ENCODE data around the gene TEX38.

TEX38 gene

DNA sequence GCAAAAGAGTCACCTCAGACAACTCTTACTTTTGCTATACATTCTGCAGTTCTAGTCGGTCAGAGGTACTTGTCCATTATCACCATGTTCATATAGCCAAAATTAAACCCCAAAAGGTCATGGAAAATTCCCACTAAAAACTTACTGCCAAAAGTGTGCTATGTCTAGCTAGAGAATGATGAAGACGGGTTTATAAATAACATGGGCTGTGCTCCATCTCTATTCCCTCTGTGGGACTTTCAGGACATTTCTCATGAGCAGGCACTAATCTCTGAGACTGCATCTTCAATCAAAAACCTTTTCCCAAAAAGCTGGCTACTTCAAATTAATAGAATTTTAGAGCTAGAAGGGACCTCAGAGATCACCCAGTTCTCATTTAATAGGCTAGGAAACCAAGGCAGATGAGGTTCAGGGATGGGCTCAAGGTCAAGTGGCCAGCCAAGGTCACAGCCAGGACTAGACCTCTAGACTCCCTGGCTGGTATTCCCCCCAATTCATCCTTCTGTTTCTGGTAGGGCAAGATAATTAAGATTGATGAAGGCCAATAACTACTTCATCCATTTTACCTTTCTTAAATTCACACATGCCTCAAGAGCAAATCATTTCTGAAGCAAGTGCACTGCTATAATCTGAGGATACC is 34.1 kb upstream of the TEX38 start:
- Histone ChIP-seq H3K27me3 (no peaks in the 10 kb centered on the region), H3K4me1 (no peaks in the 10 kb centered on the region), H3K36me3 (no peaks in the 10 kb centered on the region), H3K9me3 (no peaks in the 10 kb centered on the region), H3K4me3 (ENCODE audit: low read depth, low read length) (no peak overlapping the region)
- no peak for DNase-seq
- TF ChIP-seq, protein P1, sequence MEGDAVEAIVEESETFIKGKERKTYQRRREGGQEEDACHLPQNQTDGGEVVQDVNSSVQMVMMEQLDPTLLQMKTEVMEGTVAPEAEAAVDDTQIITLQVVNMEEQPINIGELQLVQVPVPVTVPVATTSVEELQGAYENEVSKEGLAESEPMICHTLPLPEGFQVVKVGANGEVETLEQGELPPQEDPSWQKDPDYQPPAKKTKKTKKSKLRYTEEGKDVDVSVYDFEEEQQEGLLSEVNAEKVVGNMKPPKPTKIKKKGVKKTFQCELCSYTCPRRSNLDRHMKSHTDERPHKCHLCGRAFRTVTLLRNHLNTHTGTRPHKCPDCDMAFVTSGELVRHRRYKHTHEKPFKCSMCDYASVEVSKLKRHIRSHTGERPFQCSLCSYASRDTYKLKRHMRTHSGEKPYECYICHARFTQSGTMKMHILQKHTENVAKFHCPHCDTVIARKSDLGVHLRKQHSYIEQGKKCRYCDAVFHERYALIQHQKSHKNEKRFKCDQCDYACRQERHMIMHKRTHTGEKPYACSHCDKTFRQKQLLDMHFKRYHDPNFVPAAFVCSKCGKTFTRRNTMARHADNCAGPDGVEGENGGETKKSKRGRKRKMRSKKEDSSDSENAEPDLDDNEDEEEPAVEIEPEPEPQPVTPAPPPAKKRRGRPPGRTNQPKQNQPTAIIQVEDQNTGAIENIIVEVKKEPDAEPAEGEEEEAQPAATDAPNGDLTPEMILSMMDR (IDR thresholded peaks at IDR 0.05; ENCODE audit: low read depth, low read length), result no peak

DNA sequence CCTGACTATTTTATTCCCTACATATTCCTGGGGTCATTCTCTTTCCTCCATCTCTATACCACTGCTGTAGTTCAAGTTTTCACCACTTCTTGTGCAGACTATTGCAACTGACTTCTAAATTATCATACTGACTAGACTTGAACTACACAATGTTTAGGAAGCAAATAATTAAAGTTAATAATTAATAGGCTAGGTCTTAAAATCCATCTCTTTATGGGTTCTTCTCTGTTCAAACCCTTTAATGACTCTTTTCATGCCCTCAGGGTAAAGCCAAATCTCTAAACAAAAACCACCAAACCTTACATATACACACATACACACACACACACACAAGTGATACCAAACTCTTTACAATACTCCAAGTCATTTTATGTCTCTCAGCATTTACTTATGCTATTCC is 32.7 kb upstream of the TEX38 start:
- H3K27me3 ChIP-seq, result no peaks in the 10 kb centered on the region
- no peak overlapping the region for H3K4me3 ChIP-seq (ENCODE audit: low read depth, low read length)
- H3K4me1 ChIP-seq, result no peaks in the 10 kb centered on the region
- H3K9me3 ChIP-seq, result no peaks in the 10 kb centered on the region
- no peaks in the 10 kb centered on the region for H3K36me3 ChIP-seq
- TF ChIP-seq, protein P1 (IDR thresholded peaks at IDR 0.05; ENCODE audit: low read depth, low read length), result no peak
- no peak for DNase-seq

DNA sequence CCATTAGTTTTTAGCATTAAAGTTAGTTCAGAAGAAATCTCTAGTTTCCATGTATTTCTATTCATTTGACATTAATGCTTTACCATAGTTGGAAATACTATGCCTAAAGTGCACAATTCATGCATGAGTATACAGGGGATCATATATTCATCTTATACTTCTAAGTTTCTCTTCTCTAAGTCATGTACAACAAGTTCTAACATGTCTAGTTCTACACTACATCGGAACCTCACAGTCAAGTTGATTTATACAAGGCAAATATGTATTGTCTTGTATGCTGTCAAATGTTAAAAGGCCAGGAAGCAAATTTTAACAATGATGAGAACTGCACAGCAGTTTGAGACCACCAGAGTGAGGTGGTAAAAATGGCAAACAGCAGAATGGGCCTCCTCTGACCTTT is 32.1 kb upstream of the TEX38 start:
- Histone ChIP-seq H3K36me3 (no peaks in the 10 kb centered on the region), H3K27me3 (no peaks in the 10 kb centered on the region), H3K4me1 (no peaks in the 10 kb centered on the region), H3K4me3 (ENCODE audit: low read depth, low read length) (no peak overlapping the region), H3K9me3 (no peaks in the 10 kb centered on the region)
- DNase-seq, result no peak
- TF ChIP-seq, protein P1 (IDR thresholded peaks at IDR 0.05; ENCODE audit: low read depth, low read length), result no peak

DNA sequence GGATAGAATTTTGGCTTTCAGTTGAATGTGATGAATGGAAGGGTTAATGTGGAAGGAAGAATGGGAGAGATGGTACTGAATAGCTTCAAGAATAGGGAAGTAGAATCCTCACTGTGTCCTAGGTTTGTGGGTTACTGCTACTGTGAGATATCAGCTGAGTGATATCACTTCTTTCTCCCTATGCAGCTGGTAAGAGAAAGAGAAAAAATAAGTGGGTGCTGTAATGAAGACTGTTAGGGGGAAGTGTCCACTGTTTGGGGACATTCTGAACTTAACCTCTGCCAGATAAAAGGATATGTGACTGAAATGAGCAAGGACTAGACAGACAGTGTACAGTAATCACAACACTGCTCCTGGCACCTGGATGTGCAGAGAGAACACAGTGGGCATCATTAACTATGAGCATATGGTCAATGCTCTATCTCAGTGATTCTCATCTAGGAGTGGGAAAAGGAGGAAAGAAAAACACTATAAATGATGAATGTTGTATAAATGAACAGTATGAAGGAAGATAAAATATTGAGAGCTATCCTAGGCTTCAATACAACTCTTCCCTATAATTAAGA is 29.5 kb upstream of the TEX38 start:
- TF ChIP-seq, protein P1 (IDR thresholded peaks at IDR 0.05; ENCODE audit: low read depth, low read length), result no peak
- DNase-seq, result no peak
- Histone ChIP-seq H3K9me3 (no peaks in the 10 kb centered on the region), H3K4me3 (ENCODE audit: low read depth, low read length) (no peak overlapping the region), H3K27me3 (no peaks in the 10 kb centered on the region), H3K4me1 (no peaks in the 10 kb centered on the region), H3K36me3 (no peaks in the 10 kb centered on the region)

DNA sequence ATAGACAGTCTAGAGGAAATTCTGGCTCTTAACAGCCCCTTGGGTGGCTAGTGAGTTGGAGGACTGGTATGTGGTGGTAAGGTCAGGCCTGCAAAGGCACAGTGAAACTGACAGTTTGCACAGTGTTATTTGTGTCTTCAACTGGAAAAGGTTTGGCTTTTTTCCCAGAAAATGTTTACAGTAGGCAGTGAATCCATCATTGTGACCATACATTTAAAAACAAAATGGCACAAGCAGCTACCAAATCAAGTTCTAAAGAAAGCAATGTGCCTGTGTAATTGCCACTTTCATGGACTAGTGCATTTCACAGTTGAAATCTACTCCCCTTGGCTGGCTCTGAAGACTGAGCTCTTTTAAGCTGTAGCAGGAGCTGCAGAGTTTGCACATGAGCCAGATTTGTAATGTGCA is 28.3 kb upstream of the TEX38 start:
- TF ChIP-seq, protein P1 (IDR thresholded peaks at IDR 0.05; ENCODE audit: low read depth, low read length), result no peak
- Histone ChIP-seq H3K27me3 (no peaks in the 10 kb centered on the region), H3K9me3 (no peaks in the 10 kb centered on the region), H3K4me3 (ENCODE audit: low read depth, low read length) (no peak overlapping the region), H3K36me3 (no peaks in the 10 kb centered on the region), H3K4me1 (no peaks in the 10 kb centered on the region)
- no peak for DNase-seq

DNA sequence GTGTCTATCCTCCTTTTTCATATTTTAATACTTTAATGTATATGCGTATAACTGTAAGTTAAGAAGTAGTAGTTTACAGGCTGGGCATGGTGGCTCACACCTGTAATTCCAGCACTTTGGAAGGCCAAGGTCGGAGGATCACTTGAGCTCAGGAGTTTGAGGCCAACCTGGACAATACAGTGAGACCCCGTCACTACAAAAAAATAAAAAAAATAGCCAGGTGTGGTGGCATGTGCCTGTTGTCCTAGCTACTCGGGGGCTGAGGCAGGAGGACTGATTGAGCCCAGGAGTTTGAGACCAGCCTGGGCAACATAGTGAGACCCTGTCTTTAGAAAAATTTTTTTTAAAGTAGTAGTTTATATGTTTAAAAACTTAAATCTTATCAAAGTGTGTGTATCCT is 25.8 kb upstream of the TEX38 start:
- no peak overlapping the region for H3K4me3 ChIP-seq (ENCODE audit: low read depth, low read length)
- no peaks in the 10 kb centered on the region for H3K36me3 ChIP-seq
- no peaks in the 10 kb centered on the region for H3K4me1 ChIP-seq
- H3K27me3 ChIP-seq, result no peaks in the 10 kb centered on the region
- DNase-seq, result no peak
- H3K9me3 ChIP-seq, result no peaks in the 10 kb centered on the region
- TF ChIP-seq, protein P1 (IDR thresholded peaks at IDR 0.05; ENCODE audit: low read depth, low read length), result no peak
